ENCODE results near the gene SORCS1. TPM values are rescaled to one million over a fixed set of nuclear protein-coding genes. Genes with fewer than 3 reads are reported as not detected.

Gene SORCS1
- total and polyA plus RNA-seq, 8 donors = 0.46 to 2.6 (median 1.6) TPM

DNA sequence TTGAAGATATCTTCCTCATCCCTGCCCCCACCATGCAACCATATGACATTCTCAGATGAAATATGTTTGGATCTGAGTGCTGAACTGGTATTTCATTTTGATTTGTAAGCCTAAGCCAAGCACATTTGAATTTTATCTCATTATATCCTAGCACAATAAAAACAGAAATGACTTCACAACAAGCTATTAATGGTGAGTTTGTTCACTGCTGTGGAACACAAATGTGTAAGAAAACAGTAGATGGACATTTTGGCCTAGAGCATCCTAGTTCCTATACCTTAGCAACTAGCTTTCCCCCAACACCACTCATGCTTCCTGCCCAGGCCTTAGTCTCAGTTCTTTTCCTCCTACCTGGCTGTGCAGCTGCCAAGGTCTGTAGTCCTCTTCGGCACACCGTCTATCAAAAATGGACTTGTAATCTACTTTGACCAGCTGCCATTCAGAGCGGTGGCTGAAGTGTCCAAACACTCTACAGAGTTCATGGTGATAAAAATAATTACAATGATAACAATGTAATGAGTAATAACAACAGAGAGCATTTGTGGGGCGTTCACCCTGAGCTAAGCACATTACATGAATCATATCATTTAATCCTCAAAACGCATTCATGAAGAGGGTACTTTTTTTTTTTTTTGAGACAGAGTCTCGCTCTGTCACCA, 491.9 kb downstream of the SORCS1 start:
- Histone ChIP-seq H3K27me3 (no peaks in the 10 kb centered on the region), H3K9me3 (no peaks in the 10 kb centered on the region), H3K4me1 (no peaks in the 10 kb centered on the region), H3K27ac (no peak overlapping the region), H3K4me3 (no peak overlapping the region), H3K36me3 (no peaks in the 10 kb centered on the region)
- 54 to 75% methylated on average over 6 of the region's 6 CpGs for WGBS, 2 donors
- ATAC-seq = no peak
- intact Hi-C loops (cut with DNase I) = no loop called here
- no peak for DNase-seq
- FAIRE-seq = no peak
- TF ChIP-seq CTCF (IDR thresholded peaks at IDR 0.05) = no peak

GRCh38 chr10:106661767-106662140, 502.8 kb downstream of the SORCS1 start:
- no peaks in the 10 kb centered on the region for H3K9me3 ChIP-seq
- no peaks in the 10 kb centered on the region for H3K36me3 ChIP-seq
- intact Hi-C loops (cut with DNase I) = no loop called here
- no peaks in the 10 kb centered on the region for H3K4me1 ChIP-seq
- ATAC-seq = no peak
- H3K4me3 ChIP-seq = no peak overlapping the region
- no peak for TF ChIP-seq CTCF (IDR thresholded peaks at IDR 0.05)
- WGBS, 2 donors = 51 to 63% methylated on average over 3 of the region's 3 CpGs
- H3K27me3 ChIP-seq = no peaks in the 10 kb centered on the region
- no peak for DNase-seq
- no peak for FAIRE-seq
- H3K27ac ChIP-seq = no peak overlapping the region

- ATAC-seq = no peak
- H3K27me3 ChIP-seq = no peaks in the 10 kb centered on the region
- DNase-seq = no peak
- H3K9me3 ChIP-seq = no peaks in the 10 kb centered on the region
- no peak overlapping the region for H3K27ac ChIP-seq
- H3K36me3 ChIP-seq = no peaks in the 10 kb centered on the region
- FAIRE-seq = no peak
- intact Hi-C loops (cut with DNase I) = no loop called here
- no peak for TF ChIP-seq CTCF (IDR thresholded peaks at IDR 0.05)
- H3K4me1 ChIP-seq = no peaks in the 10 kb centered on the region
- 55 to 61% methylated on average over 5 of the region's 5 CpGs for WGBS, 2 donors
- H3K4me3 ChIP-seq = no peak overlapping the region
Measured at GRCh38 chr10:106661133-106661766, 503.3 kb downstream of the SORCS1 start.

GRCh38 chr10:106660550-106660949, 504.0 kb downstream of the SORCS1 start:
- intact Hi-C loops (cut with DNase I) = no loop called here
- FAIRE-seq (no peak), ATAC-seq (no peak), DNase-seq (no peak)
- H3K27ac ChIP-seq = no peak overlapping the region
- WGBS, 2 donors = 58 to 72% methylated on average over 3 of the region's 3 CpGs
- no peak for TF ChIP-seq CTCF (IDR thresholded peaks at IDR 0.05)
- H3K4me1 ChIP-seq = no peaks in the 10 kb centered on the region
- no peaks in the 10 kb centered on the region for H3K9me3 ChIP-seq
- no peak overlapping the region for H3K4me3 ChIP-seq
- no peaks in the 10 kb centered on the region for H3K27me3 ChIP-seq
- no peaks in the 10 kb centered on the region for H3K36me3 ChIP-seq

DNA sequence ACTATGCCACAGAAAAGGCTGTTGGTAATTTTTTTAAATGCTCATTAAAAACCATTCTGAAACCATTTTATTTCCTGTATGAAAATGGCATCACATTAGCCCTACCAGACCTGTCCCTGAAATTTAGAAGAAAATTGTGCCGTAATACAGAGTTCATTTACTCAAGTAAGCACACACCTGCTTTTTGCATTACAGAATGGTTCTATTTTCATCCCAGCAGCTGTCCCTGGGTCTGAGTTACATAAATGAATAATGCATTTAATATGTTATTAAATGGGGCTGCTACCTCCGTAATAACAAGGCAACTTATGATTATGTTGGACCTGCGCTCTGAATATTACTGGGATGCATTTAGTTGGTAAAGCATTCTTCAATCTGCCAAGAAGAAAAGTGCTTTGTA, 508.9 kb downstream of the SORCS1 start:
- TF ChIP-seq CTCF (IDR thresholded peaks at IDR 0.05) = no peak
- FAIRE-seq = no peak
- 79 to 85% methylated on average over 3 of the region's 3 CpGs for WGBS, 2 donors
- Histone ChIP-seq H3K4me3 (no peak overlapping the region), H3K27ac (no peak overlapping the region), H3K9me3 (no peaks in the 10 kb centered on the region), H3K27me3 (no peaks in the 10 kb centered on the region), H3K36me3 (no peaks in the 10 kb centered on the region), H3K4me1 (no peaks in the 10 kb centered on the region)
- no peak for DNase-seq
- no peak for ATAC-seq
- intact Hi-C loops (cut with DNase I) = no loop called here

Data from pancreas (tissue), 10 donors.